ENCODE data around the gene CST3.
"Not testable (repeated sequence)": the region's sequence is repeated elsewhere in the genome, so short reads cannot be mapped to it uniquely, and the experiment has no call there.

The CST3 gene, protein sequence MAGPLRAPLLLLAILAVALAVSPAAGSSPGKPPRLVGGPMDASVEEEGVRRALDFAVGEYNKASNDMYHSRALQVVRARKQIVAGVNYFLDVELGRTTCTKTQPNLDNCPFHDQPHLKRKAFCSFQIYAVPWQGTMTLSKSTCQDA

DNA sequence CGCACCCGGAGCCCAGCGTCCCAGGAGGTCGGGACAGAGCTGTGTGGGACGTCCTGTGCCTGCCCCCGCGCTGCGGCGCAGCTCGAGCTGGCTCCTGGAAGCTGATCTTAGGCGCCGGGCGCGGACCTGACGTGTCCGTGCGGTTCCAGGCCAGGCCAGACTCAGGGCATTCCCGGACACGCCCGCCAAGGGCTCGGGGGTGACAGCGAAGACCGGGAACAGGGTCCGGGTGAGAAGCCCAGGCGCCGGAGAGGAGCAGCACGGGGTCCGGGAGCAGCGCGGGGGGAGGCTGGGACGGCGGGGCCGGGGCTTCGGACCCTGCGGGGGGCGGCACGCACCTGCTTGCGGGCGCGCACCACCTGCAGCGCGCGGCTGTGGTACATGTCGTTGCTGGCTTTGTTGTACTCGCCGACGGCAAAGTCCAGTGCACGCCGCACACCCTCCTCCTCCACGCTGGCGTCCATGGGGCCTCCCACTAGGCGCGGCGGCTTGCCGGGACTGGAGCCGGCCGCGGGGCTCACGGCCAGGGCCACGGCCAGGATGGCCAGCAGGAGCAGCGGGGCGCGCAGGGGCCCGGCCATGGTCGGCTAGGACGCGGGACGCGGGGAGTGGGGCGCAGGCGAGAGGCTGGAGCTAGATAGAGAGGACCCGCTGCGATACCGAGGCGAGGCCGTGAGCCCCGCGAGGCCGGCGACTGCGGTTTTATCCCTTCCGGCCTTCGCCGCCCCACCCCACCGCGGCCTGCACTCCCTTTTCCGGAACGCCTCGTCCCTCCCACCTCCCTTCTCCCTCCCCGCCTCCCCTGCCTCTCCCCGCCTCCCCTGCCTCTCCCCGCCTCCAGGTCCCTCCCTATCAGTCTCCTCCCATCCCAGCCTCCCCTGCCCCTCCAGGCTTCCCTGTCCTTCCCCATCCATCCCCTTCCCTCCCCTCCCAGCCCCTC, at the start of gene CST3:
Gene CST3 (minus strand): TSS at position 674 of the 940 bp plus-strand sequence. CDS start 93 bp downstream, at position 581.
- DNase-seq: peak in 1 of 2 donors; percentile 36

DNA sequence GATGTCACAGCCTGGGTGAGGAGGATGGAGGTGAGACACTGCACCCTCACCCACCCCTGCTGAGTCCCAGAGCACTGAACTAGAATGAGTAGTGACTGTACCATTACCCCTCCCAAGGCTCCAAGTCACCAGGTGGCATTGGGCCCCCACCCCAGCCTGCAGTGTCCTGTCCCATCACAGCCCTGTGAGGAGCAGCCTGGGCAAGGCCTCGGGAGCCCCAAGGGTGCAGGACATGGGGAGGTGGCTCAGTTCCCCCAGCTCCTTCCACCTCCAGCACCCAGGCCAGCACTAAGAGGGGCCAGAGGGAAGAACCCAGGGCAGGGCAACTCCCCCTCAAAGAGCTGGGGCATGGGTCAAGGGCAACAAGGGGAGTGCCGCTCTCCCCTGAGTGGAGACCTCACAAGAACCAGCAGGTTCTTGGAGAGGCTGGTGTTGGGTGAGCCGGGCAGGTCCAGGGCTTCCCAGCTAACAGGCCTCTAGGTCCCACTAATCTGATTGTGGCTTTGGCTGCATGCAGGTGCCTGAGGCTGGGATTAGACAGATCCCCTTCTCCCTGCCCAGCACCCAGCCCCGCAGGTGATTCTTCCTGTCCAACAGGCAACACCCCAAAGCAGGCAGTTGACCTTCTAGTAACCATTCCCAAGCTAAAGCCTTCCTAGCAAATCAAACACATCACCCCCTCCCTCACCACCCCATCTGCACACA, 48.4 kb upstream of the CST3 start:
- no peak for DNase-seq

DNA sequence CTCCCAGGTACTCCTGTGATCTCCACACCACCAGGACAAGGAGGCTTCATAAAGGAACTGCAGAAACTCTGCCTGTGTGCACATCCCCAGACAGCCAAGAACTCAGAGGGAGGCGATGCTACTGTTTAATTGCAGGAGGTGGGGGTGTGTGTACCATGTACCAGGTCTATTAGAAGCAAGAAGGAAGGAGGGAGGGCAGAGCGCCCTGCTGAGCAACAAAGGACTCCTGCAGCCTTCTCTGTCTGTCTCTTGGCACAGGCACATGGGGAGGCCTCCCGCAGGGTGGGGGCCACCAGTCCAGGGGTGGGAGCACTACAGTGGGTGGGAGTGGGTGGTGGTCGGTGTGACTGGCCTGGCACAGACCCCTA, 47.8 kb upstream of the CST3 start:
- DNase-seq: not testable (repeated sequence)

DNA sequence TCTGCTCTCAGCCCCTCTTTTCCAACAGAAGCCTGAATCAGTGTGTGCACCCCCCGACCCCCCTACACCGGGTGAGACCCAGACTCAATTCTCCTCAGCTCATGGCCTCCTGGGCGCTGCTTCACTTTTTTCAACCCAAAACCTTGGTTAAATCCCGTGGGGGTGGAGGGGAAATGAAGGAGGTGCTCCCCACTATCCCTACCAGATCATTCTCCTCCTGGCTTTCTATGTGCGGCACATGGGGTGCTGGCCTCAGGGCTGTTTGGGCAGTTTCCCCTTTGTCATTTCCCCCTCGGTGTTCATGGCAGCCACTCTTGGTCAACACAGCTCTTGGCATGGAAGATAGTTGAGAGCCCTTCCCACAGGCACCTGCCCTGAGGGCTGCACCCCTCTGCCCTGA, 46.5 kb upstream of the CST3 start:
- no peak for DNase-seq

DNA sequence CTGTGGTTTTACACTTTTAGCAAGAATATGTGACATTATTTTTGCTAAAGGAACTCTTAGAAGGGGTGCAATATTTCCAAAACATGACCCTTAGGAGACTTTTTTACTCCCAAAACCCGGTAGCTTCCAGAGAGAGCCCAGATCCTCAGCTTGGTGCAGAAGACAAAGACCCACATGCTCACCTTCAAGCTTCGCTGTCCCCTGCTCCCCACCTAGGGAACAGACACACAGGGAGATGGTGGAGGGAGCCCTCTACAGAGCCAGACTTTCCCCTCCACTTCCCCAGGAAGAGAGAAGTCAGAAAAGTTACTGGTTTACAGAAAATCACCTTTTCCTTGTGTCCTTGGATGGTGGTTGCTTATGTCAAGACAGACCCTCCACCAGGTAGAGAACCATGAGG, 46.1 kb upstream of the CST3 start:
- DNase-seq: no peak

DNA sequence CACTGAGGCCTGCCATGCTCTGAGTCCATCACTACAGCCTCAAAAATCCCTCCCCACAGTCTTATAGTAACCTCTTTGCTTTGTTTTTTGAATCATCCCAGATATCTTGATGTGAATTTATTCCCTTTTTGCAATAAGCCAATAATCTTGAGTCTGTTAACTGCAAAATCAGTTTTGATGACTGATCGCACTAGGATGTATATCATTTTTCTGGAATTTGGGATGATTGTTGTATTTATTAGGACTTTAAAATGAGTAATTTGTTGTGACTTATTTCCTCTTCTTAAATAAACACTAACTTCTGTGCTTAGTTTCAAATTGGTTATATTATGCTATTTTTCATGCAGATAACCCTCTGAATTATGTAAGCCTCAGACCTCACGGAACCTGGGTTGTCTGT, 45.5 kb upstream of the CST3 start:
- no peak for DNase-seq

DNA sequence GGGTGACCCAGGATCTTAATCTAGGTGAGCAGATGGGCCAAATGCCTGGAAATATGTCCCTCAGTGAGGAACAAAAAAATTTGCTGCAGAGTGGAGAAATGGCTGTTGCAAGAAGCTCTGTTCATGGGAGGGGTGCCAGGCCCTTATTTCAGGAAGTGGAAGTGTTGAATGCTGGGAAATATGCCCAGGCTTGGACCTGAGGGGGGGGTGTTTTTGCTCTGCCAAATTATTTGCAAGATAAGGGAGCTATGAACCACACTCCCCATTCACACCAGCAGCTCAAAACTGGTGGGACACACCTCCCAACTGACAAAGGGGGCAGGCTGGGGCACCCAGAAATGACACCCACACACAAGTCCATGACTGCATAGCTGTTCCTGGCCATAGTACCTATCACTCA, 42.4 kb upstream of the CST3 start:
- no peak for DNase-seq

DNA sequence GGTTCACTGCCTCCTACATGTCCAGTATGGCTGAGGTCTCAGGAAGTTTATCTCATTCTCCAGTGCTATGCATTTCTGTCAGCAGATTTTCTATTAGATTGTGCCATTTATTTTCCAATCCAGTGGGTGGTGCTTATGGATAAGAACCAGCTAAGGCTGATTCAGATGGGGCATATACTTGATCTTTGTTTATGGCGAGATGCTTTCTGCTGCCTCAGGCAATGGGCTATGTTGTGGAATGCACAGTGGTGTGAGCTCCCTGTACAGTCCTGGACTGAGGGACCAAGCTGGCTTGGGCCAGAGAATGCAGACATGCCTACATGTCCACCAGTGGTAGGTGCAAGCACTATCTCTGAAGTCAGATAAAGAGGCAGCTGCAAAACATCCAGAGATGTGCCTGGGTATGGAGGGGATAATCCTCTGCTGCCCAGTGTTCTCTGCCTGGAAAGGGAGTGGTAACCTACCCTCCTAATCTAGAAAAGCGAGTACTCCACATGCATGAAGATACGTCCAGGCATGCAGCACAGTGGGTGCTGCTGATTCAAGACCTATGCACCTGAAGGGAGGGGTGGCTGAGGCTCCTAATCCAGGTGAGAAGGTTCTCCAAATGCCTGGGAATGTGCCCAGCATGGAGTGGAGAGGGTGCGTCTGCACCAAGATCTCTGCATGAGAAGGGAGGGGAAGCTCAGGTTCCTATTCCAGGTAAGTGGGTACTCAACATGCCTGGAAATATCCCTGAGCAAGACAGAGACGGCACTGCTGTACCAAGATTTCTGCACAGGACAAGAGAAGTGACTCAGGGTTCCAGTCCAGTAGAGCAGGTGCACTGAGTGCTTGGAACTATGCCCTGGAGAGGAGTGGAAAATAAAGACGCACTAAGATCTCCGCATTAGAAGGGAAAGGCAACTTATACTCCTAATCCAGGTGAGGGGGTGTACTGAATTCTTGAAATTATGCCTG, 41.7 kb upstream of the CST3 start:
- no peak for DNase-seq

DNA sequence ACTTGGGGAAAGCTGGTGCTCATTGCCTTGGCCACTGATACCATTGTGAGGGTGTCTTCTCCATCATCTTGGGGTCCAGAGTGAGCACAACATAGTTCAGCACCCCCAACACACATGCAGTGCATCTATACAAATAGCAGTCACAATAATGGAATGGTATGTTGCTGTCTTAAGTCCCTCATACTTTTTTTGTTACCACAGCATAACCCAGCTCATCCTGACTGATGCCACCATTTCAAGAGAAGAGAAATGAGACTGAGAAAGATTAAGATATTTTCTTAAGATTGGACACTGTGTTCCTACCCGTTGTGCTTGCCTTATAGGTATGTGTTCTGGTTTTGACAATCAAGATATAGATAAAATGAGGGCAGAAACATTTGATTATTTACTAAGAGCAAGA, 35.5 kb upstream of the CST3 start:
- DNase-seq: no peak

DNA sequence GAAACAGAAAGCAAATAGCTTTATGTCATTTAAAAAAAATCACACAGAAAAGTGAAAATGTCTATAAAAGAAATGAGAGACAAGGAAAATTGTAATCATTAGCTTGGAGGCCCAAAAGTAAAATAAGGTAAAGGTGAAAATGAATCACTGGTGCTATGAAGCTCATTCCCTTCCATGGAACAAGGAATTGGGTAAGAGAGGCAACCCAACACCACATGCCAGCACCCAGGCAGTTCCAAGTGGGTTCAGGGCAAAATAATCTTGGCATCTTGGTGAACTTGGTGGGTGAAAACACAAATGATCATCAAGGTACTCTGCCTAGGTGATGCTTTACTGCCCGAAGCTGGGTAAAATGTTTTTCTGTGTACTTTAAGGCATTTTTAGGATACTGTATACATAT, 34.4 kb upstream of the CST3 start:
- DNase-seq: no peak

DNA sequence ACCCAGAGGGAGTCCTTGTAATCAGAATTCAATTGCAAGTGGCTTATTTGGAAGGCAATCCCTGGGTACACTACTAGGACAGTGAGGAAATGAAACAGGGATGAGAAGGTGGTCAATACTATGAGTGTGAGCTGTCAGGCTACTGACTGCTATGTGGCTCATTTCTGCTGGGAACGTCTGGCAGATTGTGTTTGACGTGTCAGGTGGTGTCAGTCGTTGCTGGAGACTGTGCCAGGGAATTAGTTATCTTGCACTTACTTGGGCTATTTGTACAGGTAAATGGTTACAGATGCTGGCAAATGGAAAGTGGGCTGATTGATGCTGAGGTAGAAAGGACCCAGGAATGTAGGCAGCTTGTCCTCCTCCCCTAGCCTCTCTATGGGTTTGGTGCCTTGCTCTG, 33.7 kb upstream of the CST3 start:
- no peak for DNase-seq

DNA sequence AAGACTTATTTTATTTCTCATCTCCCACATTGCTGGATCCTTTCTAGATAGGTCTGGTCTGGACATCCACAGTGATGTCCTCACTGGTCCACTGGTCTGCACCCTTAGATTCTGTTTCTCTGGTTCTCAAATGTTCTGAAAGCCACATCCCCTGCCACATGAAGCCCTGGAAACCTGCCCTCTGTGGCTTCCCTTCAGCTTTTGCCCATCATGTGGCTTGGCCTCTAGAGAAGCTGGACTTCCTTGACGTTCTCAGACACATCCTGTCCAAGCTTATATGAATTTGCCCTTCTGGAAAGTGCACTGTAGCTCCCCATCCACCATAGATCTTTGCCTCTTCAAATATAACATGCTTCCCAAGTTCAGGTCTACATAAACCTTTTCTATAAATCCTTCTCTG, 32.6 kb upstream of the CST3 start:
- DNase-seq: no peak

DNA sequence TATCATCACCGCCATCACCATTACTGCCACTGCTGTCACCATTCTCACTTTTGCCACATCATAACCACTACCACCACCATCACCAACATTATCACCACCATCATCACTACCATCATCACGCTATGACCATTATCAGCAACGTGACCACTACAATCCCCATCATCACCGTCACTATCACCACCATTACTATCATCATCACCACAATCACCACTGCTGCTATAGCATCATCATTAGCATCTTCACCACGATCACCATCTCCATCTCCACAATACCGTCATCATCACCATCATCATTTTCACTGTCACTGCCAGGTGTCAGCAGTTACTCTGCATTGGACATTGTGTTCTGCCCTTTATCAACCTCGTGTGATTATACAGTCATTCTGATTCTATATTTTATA, 32.1 kb upstream of the CST3 start:
- no peak for DNase-seq

DNA sequence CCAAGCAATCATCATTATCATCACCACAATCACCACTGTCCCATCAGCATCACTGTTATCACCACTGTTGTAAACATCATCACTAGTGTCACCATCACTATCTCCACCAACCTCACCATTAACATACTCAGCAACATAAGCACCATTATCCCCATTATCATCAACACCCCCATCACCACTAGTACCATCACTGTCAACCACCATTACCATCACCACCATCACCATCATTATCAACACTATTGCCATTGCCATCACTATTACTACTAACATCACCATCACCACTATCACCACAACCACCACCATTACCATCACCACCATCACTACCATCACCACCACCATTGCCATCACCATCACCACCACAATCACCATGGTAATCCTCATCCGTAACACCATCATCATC, 31.6 kb upstream of the CST3 start:
- no peak for DNase-seq

DNA sequence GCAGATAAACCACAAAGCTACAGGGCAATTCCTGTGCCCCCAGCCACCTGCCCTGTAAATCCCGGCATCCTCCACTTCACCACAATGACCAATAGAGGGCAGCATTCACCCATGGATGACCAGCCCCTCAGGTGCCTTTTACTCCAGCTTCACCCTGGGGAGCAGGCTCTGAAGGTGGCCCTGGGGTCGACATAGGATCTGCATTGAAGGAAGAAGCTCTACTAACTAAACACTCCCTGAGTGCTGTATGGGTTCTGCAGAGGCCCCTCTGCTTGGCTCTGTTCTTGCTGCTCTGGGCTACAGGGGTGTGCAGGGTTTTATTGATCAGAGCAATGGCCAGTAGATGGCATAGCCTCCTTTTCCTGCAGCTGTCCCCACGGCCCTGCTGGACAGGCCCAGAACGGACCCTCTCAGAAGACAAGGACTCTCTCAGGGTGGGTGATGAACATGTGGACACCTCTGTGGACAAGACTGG, 30.8 kb upstream of the CST3 start:
- DNase-seq: peak; percentile 41 to 42

DNA sequence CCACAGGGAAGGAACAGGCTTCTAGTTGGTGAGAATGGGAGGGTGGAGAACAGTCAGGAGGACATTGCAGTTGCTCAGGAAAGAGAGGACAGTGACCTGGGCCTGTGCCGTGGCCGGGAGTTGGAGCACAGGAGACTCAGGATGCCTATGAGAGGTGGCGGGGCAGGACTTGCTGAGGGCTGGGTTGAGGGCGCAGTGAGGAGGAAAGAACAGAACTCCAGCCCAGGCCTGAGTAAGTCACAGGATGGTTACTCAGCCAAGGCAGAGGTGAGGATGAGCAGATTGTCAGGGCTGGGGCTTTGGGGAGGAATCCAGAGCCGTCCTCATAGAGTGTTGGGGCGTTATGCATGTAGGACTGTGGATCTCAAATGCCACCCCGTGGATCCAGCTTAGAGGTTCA, 29.9 kb upstream of the CST3 start:
- no peak for DNase-seq

DNA sequence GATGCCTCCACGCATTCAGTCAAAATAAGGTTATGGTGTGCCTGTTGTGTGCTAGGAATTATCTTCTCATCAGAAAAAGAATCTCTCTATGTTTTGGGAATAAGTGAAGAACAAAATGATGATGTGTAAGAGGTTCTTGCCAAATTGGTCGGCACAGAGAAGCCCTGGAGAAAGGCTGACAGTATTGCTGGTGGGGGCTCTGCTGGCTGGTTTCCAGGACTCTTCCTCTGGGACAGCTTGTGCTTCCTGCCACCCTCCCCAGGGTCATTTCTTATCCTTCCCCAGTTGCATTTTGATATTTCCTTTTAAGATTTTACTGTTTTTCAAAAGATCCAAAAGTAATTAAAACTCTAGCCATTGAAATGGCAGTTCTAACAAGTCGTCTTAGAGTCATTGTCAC, 28.9 kb upstream of the CST3 start:
- DNase-seq: no peak

DNA sequence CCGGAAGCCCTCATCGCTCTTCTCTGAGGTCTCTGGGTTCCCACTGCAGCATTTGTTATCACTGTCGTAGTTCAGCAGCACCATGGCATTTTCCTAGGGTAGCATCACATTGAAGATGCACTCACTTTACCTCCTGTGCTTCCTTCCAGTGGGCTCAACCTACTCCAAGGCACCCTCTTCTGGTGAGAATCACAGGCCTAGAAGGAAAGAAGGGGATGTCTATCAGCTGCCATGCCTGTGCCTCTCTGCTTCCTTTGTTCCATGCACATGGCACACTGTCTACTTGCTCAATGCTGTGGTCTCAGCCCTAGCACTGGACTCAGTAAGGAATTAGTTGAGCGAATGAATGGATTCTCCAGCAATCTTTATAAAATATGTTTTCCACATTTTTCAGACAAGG, 28.4 kb upstream of the CST3 start:
- DNase-seq: no peak

DNA sequence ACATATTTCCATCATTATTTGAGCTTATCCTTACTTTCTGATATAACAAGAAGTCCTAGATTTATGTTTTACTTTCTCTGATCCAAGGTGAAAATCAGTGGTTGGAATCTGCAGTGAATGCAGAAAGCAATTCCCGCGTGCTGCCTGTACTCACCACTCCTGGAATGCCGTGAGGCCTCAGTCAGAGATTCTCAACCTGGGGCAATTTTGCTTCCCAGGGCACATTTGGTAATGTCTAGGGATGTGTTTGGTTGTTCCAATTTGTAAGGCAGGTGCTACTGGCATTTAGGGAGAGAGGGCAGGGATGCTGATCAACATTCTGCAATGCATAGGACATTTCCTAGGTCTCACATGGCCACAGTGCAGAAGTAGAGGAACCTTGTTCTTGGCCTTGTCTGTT, 27.2 kb upstream of the CST3 start:
- DNase-seq: no peak

DNA sequence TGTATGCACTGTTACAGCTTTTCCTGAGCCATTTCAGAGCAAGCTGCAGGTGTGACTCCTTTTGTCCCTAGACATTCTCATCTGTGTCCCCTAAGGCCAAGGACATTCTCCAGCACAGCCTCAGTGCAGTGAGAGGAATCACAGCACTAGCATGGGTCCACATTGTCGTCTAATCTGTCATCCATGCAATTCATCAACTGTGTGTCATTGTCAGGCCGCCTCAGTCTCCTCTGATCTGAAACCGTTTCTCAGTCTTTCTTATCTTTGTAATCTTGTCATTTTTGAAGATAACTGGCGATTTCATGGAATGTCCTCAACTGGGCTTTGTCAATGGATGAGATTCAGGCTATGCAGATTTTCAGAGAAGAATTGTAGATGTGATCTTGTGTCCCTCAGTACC, 26.3 kb upstream of the CST3 start:
- DNase-seq: not testable (repeated sequence)

DNA sequence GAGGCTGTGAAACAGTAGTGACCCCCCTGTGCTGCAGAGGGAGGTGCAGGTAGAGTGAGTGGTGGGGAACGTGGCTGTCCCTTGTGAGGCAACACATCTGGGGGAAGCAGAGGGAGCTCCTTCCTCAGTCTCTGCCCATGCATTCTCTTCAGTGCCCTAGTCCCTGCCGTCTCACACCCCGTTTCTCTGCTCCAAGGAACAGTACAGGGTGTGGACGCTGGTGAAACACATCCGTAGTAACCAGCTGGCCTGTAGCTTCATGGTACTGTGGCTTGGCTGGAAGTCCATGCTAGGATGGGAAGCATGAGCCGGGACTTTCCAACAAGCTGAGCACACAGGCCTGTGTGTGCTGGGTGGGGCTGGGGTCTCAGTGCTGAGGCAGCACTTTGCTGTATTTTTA, 25.4 kb upstream of the CST3 start:
- no peak for DNase-seq

DNA sequence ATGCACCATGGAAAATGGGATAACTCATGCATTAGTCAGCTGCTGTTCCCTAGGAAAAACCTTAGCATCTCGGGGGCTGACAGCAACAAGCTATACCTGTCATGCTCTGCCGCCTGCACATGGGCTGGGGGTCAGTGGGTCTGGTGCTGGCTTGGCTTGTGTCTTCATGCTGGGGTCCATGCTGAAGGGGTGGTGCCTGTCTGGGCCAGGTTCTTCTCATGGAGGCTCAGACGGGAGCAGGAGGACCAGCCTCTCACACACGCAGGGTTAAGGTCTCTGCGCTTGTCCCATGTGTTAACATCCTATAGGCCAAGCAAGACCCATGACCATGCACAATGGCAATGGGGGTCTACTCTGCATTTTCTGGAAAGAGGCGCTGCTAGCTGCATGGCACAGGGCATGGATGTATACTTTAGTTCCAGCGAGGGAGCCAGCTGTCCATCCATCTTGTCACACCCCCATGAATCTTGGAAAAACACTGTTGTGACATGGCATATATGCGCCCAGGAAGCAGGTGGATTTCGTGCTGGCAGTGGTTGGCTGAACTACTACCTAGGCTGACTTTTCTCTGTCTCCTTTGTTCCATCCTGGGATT, 24.6 kb upstream of the CST3 start:
- DNase-seq: no peak
